ENCODE measurements around the gene TMEM38A.
A peak's percentile ranks its signal among the peaks of the same experiment; 100 is the strongest.

TMEM38A gene

DNA sequence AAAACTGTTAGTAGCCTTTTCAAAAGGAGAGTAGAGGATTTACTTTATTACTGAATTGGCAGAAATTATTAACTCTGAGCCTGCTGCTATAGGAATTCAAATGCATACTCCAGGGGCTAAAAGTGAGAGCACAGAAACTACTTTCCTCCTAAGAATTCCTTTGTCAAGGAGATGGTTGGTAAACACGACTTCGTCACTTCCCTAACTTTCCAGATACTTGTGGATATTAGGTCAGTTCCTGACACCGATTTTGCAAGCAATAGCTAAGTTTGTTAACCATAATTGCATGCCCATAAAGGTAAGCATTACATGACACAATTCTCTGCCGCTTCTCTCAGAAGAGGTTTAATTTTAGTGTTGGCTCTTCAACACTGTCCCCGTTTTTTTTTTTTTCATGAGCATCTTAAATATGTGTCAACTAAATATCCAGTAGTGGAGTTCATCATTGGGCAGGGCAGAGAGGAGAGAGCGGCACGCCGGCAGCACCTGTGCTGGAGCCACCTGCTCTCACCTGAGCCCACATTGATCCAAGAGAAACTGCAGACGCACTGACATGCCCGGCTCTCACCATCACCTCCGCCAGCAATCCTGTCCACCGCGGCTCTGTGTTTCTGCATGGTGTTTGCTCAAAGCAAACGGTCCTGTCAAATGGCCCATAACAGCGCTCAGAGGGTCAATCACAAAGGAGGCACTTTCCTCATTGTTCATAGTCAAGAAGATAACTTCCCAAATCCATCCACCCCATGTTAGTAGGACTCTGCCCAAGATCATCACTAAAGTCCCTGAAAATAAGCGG is 35.6 kb upstream of the TMEM38A start:
- ATAC-seq (replicated peaks) (no peak), DNase-seq (no peak)
- Mint-ChIP-seq H3K36me3 (ENCODE audit: insufficient read depth) (peaks cover 37% of the 10 kb centered on the region), H3K27me3 (no peaks in the 10 kb centered on the region), H3K4me1 (ENCODE audit: low read depth in 2 of 2) (peaks cover 58 to 60% of the 10 kb centered on the region in 2 donors), H3K27ac (peak overlapping the region; percentile 26 to 93), H3K9me3 (no peaks in the 10 kb centered on the region), H3K4me3 (peak overlapping the region; percentile 20 to 96)

DNA sequence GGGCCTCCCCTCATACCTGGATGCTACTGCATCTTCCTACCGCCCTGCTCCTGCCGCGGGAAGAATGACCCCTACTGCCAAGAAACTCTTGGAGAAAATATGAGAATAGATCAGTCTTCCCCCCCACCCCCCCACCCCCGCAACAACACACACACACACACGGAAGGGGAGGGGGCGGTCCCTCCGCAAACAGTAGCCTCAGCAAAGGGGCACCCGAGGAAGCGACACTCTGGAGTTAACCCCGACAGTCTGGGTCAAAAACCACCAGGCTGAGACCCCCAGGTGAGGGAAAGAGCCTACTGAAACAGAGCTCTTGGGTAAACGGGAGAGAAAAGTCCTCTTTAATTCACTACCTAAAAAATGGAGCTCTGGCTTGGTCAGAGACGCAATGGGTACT is 34.1 kb upstream of the TMEM38A start:
- H3K4me1 Mint-ChIP-seq (ENCODE audit: low read depth in 2 of 2): peaks cover 45 to 47% of the 10 kb centered on the region in 2 donors
- peaks cover 40% of the 10 kb centered on the region for H3K36me3 Mint-ChIP-seq (ENCODE audit: insufficient read depth)
- peak overlapping the region; percentile 91 to 93 for H3K27ac Mint-ChIP-seq
- H3K4me3 Mint-ChIP-seq: peak overlapping the region; percentile 96
- H3K27me3 Mint-ChIP-seq: no peaks in the 10 kb centered on the region
- ATAC-seq (replicated peaks) (no peak), DNase-seq (no peak)
- H3K9me3 Mint-ChIP-seq: no peaks in the 10 kb centered on the region

DNA sequence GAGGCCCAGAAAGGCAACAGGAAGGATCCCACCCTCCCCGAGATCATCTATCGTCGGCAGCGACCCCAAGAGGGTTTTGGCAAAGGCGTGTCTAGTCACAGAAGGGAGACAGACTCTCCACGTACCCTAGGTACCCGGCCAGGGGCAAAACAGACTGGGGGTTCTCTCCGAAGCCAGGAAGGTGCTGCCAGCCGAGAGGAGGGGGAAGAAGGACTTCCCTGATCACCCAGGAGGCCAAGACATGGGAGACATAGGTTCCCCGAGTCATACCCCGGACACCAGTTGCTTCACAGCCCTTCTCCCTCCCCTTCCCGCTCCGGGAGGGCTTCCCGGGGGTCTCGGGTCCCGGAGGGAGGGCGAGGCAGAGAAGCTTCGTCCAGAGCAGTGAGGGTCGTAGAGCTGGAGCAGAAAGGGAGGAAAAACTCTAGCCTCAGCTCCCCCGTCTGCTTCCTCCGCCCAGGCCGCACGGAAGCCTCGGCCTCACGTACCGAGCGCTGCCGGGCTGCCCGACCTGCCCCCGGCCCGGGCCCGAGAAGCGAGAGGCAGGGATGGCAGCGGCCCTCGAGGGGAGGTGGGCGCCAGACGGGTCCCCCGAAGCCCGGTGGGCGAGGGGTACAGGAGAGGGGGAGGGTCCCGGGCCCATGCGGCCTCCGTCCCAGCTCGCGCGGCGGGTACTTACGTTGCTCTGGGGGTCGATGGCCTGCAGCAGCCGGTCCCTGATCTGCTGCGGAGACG is 33.6 kb upstream of the TMEM38A start:
- Mint-ChIP-seq H3K36me3 (ENCODE audit: insufficient read depth) (peaks cover 45% of the 10 kb centered on the region), H3K4me3 (peak overlapping the region; percentile 96), H3K4me1 (ENCODE audit: low read depth in 2 of 2) (peaks cover 40 to 42% of the 10 kb centered on the region in 2 donors), H3K9me3 (no peaks in the 10 kb centered on the region), H3K27ac (peak overlapping the region; percentile 91 to 93), H3K27me3 (no peaks in the 10 kb centered on the region)
- ATAC-seq (replicated peaks) (no peak), DNase-seq (peak; percentile 4 to 16 (median 12))

DNA sequence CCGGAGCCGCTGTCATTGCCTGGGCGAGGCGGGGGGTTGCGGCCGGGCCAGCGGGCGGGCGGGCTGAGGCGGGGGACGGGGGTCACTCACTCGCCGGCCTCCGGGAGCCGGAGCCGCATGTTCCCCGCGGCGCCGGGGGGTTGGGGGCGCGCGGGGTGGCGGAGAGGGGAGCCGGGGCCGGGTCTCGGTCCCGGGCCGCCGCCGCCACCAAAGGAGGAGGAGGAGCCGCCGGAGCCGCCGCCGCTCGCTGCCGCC is 33.1 kb upstream of the TMEM38A start:
- Mint-ChIP-seq H3K9me3 (no peaks in the 10 kb centered on the region), H3K27ac (peak overlapping the region; percentile 96 to 97), H3K4me3 (peak overlapping the region; percentile 96), H3K4me1 (ENCODE audit: low read depth in 2 of 2) (peaks cover 37 to 42% of the 10 kb centered on the region in 2 donors), H3K27me3 (no peaks in the 10 kb centered on the region), H3K36me3 (ENCODE audit: insufficient read depth) (peaks cover 49% of the 10 kb centered on the region)
- peak; percentile 0 for ATAC-seq (replicated peaks)
- no peak for DNase-seq

DNA sequence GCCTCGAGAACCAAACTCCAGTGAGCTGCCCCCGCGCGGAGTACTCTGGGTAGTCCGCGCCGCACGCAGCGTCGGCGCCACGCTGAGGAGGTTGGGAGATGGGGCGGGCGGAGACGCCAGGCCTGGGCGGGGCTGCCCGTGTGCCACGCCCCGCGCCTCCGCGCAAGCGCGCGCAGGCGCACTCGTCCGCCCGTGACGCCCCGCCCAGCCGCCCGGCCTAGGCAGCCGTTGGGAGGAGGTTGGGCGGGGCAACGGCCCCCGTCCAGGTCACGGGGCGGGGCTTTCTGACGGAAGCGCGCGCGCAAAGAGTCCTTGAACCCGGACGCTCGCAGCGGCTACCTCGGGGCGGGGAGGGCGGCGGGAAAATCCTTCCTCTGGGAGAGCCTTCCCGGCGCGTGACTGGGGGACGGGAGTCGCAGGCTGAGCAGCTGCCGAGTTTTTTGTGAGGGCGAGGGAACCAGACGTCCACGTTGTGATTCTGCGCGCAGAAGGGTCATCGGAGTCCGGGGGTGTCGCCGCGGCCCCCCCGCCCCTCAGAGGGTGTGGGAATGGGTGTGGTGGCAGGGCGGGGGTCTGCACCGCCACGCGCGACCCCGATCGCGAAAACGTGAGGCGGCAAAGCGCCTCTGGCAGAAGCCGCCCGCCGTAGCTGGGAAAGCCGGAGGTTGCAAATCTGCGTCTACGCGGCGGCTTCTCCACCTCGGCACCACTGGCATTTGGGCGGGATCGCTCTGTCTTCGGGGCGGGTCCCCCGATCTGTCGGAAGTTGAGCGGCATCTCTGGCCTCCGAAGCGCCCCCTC is 32.6 kb upstream of the TMEM38A start, which contains the start of gene MED26:
MED26 (minus strand) TSS at position 22 of the 801 bp plus-strand sequence. CDS start 261 bp downstream, outside the sequence.
- peak; percentile 91 to 92 (median 92) for DNase-seq
- Mint-ChIP-seq H3K4me3 (peak within 1 kb of the TSS; percentile 96), H3K27ac (peak within 1 kb of the TSS; percentile 96 to 97)

DNA sequence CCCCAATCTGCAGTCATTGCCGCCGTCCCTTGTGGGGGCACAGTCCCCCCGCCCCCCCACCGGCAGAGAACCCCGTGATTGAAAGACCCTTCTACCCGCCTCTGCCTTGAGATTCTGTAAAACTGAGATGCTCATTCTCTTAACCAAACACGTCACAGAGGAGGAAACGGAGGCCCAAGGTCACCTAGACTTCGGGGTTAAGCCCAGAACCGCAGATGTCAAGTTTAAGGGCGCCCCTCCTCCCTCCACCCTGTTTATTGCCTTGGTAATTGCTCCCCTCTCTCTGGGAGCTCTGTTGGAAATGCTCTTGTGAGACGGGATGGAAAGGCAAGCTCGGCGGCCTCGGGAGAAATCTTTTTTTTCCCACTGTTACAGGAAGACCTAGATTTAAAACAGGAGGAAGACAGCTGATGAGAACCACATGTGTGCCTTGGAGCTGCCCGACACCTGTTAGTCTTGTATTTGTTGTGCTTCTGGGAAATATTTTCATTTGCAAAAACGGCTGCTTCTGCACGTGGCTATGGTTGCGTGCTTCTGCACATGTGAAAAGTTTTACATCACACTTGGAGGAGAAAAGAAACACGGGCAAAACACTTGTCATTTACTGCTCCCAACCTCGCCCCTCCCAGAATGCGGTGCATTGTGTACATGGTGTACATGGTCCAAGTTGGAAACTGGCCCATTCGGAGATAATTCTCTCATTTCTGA is 31.8 kb upstream of the TMEM38A start:
- H3K4me3 Mint-ChIP-seq: peak overlapping the region; percentile 96
- H3K4me1 Mint-ChIP-seq (ENCODE audit: low read depth in 2 of 2): peaks cover 32 to 37% of the 10 kb centered on the region in 2 donors
- DNase-seq: peak in 1 of 3 experiments; percentile 15

More for the DNA sequence above, 32.6 kb upstream of the TMEM38A start, which contains the start of gene MED26:
- H3K27me3 Mint-ChIP-seq: no peaks in the 10 kb centered on the region
- H3K36me3 Mint-ChIP-seq (ENCODE audit: insufficient read depth): peaks cover 49% of the 10 kb centered on the region
- ATAC-seq (replicated peaks): peak; percentile 92
- peaks cover 37 to 41% of the 10 kb centered on the region in 2 donors for H3K4me1 Mint-ChIP-seq (ENCODE audit: low read depth in 2 of 2)
- H3K9me3 Mint-ChIP-seq: no peaks in the 10 kb centered on the region

DNA sequence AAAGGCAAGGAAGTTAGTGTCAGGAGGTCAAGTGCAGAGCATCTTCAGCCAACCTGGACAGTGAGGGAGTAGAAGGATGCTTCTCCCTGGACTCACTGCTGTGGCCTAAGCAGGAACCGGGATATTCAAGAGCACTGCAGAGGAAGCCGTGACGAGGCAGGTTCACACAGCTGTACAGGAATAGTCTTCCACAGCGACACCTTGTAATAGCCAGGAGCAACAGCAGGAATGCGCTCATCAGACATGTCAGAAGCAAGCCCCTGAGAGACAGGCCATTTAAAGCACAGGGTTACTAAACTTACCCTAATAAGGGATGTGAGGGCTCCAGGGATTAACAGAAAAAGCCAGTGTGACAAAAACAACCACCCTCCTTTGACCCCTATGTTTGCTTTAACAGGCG is 29.5 kb upstream of the TMEM38A start:
- no peaks in the 10 kb centered on the region for H3K27me3 Mint-ChIP-seq
- ATAC-seq (replicated peaks) (no peak), DNase-seq (no peak)
- no peak overlapping the region for H3K4me3 Mint-ChIP-seq
- peak overlapping the region in 1 of 2 donors; percentile 25 for H3K27ac Mint-ChIP-seq
- H3K36me3 Mint-ChIP-seq (ENCODE audit: insufficient read depth): peaks cover 60% of the 10 kb centered on the region
- H3K9me3 Mint-ChIP-seq: no peaks in the 10 kb centered on the region
- H3K4me1 Mint-ChIP-seq (ENCODE audit: low read depth in 2 of 2): peaks cover 17 to 22% of the 10 kb centered on the region in 2 donors

More for the DNA sequence above, 31.8 kb upstream of the TMEM38A start:
- H3K27me3 Mint-ChIP-seq: no peaks in the 10 kb centered on the region
- H3K27ac Mint-ChIP-seq: peak overlapping the region; percentile 96 to 97
- peak; percentile 12 for ATAC-seq (replicated peaks)
- H3K9me3 Mint-ChIP-seq: no peaks in the 10 kb centered on the region
- peaks cover 46% of the 10 kb centered on the region for H3K36me3 Mint-ChIP-seq (ENCODE audit: insufficient read depth)

DNA sequence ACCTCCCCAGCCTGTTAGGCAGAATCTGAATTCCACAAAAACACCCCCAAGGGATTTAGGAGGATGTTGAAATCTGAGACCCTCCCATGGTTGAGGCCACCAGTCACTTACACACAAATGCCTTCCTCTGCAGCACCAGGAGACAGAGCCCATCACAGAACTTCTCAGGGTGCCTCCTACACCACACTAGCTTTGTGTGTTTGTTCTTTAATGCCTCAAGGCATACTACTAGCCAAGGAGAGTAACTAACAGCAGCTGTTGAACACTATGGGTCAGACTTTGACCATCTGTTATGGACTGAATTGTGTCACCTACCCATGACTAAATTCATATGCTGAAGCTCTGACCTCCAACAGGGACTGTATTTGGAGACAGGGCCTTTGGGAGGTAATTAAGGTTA is 23.4 kb upstream of the TMEM38A start:
- Mint-ChIP-seq H3K4me3 (no peak overlapping the region), H3K27ac (peak overlapping the region; percentile 67 to 69), H3K4me1 (ENCODE audit: low read depth in 2 of 2) (peaks cover 5 to 26% of the 10 kb centered on the region in 2 donors), H3K9me3 (no peaks in the 10 kb centered on the region), H3K36me3 (ENCODE audit: insufficient read depth) (peaks cover 48% of the 10 kb centered on the region), H3K27me3 (no peaks in the 10 kb centered on the region)
- DNase-seq (no peak), ATAC-seq (replicated peaks) (no peak)

DNA sequence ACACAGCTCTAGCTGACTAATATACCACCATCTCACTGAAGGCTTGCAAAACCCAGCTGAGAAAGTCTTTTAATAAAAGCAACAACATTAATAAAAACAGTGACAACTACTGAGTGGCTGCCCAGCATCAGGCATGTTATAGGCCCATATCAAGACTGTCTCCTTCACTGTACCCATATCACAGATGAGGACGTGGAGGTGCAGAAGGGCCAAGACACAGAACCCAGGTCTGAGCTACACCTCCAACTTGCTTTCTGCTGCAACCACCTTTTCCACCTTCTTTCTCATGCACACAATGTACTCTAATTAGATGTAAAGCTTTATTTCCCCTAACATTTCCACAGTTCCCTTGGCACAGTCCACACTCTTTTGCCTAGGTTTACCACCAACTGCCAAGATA is 22.3 kb upstream of the TMEM38A start:
- Mint-ChIP-seq H3K36me3 (ENCODE audit: insufficient read depth) (peaks cover 57% of the 10 kb centered on the region), H3K27ac (peak overlapping the region in 1 of 2 donors; percentile 46), H3K9me3 (no peaks in the 10 kb centered on the region), H3K27me3 (no peaks in the 10 kb centered on the region), H3K4me1 (ENCODE audit: low read depth in 2 of 2) (peaks cover 7 to 26% of the 10 kb centered on the region in 2 donors), H3K4me3 (no peak overlapping the region)
- ATAC-seq (replicated peaks): no peak
- no peak for DNase-seq

DNA sequence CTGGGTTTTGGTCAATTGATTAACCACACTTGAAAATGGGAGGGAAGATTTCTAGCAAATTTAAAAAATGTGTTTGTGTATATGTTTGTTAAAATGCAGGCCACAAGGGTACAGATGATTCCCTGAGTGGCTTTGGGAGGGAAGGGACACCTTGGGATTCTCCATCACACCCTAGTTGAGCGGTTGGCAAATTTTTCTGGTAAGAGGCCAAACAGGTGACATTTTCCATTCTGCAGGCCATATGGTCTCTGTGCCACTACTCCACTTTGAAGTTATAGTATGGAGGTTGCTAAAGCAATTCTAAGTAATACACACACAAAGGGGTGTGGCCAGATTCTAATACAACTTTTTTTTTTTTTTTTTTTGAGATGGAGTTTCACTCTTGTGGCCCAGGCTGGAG is 20.0 kb upstream of the TMEM38A start:
- no peak for ATAC-seq (replicated peaks)
- no peaks in the 10 kb centered on the region for H3K27me3 Mint-ChIP-seq
- no peak for DNase-seq
- H3K36me3 Mint-ChIP-seq (ENCODE audit: insufficient read depth): peaks cover 69% of the 10 kb centered on the region
- H3K9me3 Mint-ChIP-seq: no peaks in the 10 kb centered on the region
- H3K27ac Mint-ChIP-seq: peak overlapping the region in 1 of 2 donors; percentile 62
- no peak overlapping the region for H3K4me3 Mint-ChIP-seq
- H3K4me1 Mint-ChIP-seq (ENCODE audit: low read depth in 2 of 2): peaks cover 7 to 28% of the 10 kb centered on the region in 2 donors

DNA sequence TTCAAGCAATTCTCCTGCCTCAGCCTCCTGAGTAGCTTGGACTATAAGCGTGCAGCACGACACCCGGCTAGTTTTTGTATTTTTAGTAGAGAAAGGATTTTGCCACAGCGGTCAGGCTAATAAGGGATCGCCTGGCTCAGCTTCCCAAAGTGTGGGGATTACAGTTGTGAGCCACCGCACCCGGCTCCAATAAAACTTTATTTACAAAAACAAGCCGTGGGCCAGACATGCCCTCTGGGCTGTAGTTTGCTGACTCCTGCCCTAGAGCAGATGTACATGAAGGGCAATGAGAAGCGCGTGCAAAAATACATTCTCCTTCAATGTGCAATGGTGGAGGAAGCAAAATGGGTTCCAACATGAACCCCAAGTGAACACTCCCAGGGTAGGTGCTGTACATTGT is 19.2 kb upstream of the TMEM38A start:
- Mint-ChIP-seq H3K27me3 (no peaks in the 10 kb centered on the region), H3K4me1 (ENCODE audit: low read depth in 2 of 2) (peaks cover 6 to 28% of the 10 kb centered on the region in 2 donors), H3K9me3 (no peaks in the 10 kb centered on the region), H3K36me3 (ENCODE audit: insufficient read depth) (peaks cover 71% of the 10 kb centered on the region), H3K27ac (no peak overlapping the region), H3K4me3 (no peak overlapping the region)
- ATAC-seq (replicated peaks) (no peak), DNase-seq (no peak)

DNA sequence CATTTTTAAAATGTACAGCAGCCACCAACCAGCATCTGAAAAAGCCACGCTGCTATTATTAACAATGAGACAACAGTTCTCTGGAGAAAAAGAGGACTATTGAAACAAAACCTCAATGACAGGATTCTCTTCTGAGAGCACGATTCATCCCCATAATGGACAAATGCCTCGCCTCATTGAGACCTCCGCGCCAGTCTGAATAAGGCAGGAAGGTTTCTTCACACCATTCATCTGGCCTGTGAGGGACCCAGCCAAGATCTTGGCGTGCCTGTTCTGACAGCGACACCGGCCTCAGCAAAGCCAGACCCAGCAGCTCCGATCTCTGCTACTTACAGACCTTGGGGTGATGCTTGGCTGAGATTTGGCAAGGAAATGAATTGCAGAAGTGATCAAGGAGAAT is 15.8 kb upstream of the TMEM38A start:
- Mint-ChIP-seq H3K9me3 (no peaks in the 10 kb centered on the region), H3K4me3 (no peak overlapping the region), H3K27me3 (no peaks in the 10 kb centered on the region), H3K4me1 (ENCODE audit: low read depth in 2 of 2) (peaks cover 3 to 12% of the 10 kb centered on the region in 2 donors), H3K27ac (no peak overlapping the region), H3K36me3 (ENCODE audit: insufficient read depth) (peaks cover 80% of the 10 kb centered on the region)
- DNase-seq: no peak
- no peak for ATAC-seq (replicated peaks)

DNA sequence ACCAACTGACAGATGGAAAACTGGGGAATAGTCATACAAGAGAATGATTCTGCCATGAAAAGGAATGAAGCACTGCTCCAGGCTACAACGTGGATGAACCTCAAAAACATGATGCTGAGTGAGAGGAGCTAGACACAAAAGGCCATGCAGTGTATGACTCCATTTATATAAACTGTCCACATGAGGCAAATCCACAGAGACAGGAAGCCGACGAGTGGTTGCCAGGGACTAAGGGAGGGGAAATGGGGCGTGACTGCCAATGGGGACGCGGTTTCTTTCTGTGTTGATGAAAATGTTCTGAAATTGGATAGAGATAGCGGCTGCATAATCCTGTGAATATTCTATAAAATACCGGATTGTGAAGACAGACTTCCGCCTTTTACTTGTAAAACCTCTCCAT is 11.2 kb upstream of the TMEM38A start:
- peaks cover 76% of the 10 kb centered on the region for H3K36me3 Mint-ChIP-seq (ENCODE audit: insufficient read depth)
- no peaks in the 10 kb centered on the region for H3K9me3 Mint-ChIP-seq
- H3K27ac Mint-ChIP-seq: peak overlapping the region in 1 of 2 donors; percentile 38
- no peaks in the 10 kb centered on the region for H3K27me3 Mint-ChIP-seq
- peaks cover 10 to 18% of the 10 kb centered on the region in 2 donors for H3K4me1 Mint-ChIP-seq (ENCODE audit: low read depth in 2 of 2)
- H3K4me3 Mint-ChIP-seq: no peak overlapping the region
- no peak for ATAC-seq (replicated peaks)
- DNase-seq: no peak

All from effector memory CD8-positive, alpha-beta T cell (primary cell).